Lung (tissue), 12 donors: ENCODE results near the gene MAP1LC3B. TPM values are rescaled to one million over a fixed set of nuclear protein-coding genes. Genes with fewer than 3 reads are reported as not detected.

Experiments
- ATAC-seq: fragments of 200-7000 bp; cut with Tn5 transposase; one replicate; pipeline ENCODE4 v1.9.1; 2020; ENCODE audit warnings: moderate number of reproducible peaks; ENCODE audit not compliant: insufficient read depth, low FRiP score
- DNase-seq, 3 donors: peaks; one replicate each; pipeline ENCODE4 v3.0.0-alpha.2; 2013 to 2017
- H3K27ac ChIP-seq, 2 donors: one replicate each; pipeline ENCODE4 v1.5.1; 2013; ENCODE audit warnings: mild to moderate bottlenecking in 2 of 2, moderate library complexity in 2 of 2, control low read depth in 1 of 2, inconsistent platforms in 1 of 2, low read depth in 1 of 2, low read length in 1 of 2
- H3K27me3 ChIP-seq, 3 donors: one replicate each; pipeline ENCODE4 v1.5.1; 2013; ENCODE audit warnings: low read length in 2 of 3; ENCODE audit not compliant: control insufficient read depth in 3 of 3, insufficient read depth in 3 of 3
- H3K36me3 ChIP-seq, 4 donors: one replicate each; pipeline ENCODE4 v1.5.1; 2013; ENCODE audit warnings: low read length in 4 of 4, mild to moderate bottlenecking in 1 of 4, moderate library complexity in 1 of 4; ENCODE audit not compliant: control insufficient read depth in 4 of 4, insufficient read depth in 4 of 4
- H3K4me1 ChIP-seq, 5 donors: one replicate each; pipeline ENCODE4 v1.5.1; 2013; ENCODE audit warnings: low read length in 5 of 5, mild to moderate bottlenecking in 2 of 5, moderate library complexity in 1 of 5; ENCODE audit not compliant: control insufficient read depth in 5 of 5, insufficient read depth in 5 of 5
- H3K4me3 ChIP-seq: one replicate; pipeline ENCODE4 v1.5.1; 2013; ENCODE audit warnings: mild to moderate bottlenecking, control low read depth, moderate library complexity
- H3K9ac ChIP-seq, 2 donors: one replicate each; pipeline ENCODE4 v1.5.1; 2013; ENCODE audit warnings: low read length in 2 of 2, control low read depth in 1 of 2; ENCODE audit not compliant: insufficient read depth in 1 of 2
- H3K9me3 ChIP-seq, 4 donors: one replicate each; pipeline ENCODE4 v1.5.1; 2013; ENCODE audit warnings: low read length in 3 of 4, mild to moderate bottlenecking in 1 of 4, moderate library complexity in 1 of 4; ENCODE audit not compliant: control insufficient read depth in 4 of 4, insufficient read depth in 3 of 4
- WGBS, 2 donors: extraction: QIAGEN DNeasy Blood & Tissue Kit; methylation state at CpG; one replicate each; pipeline ENCODE4 v1.1.7; 2013; 5-methylcytosine and 5-hydroxymethylcytosine counted together
- polyA plus RNA-seq, 2 donors: library from polyadenylated mRNA; stranded (reverse); fragments of 200-250 nt; gene quantifications; one replicate each; pipeline ENCODE4 v1.2.1, GENCODE V29; 2013
- total RNA-seq, 2 donors: library from RNA; depleted of rRNA in 1 of 2; stranded (reverse); fragments of >200 nt in 1 of 2; gene quantifications; one replicate each; pipeline ENCODE4 v1.2.1, GENCODE V29; 2014 to 2021
- TF ChIP-seq, protein P1 (sequence below): IDR thresholded peaks from 2 replicates; pipeline ENCODE4 v1.5.1; 2012; ENCODE audit warnings: mild to moderate bottlenecking; ENCODE audit errors: control extremely low read depth, extremely low read depth
- donor health status: control.
- donor health status: control.
- donor health status: Bipolar disorder and iron deficiency.
- donor health status: healthy.
- donor health status: DM: yes; HTN: yes; CAD: no.

Gene MAP1LC3B
- total and polyA plus RNA-seq, 4 donors: 43.3 to 62.2 (median 47.7) TPM

DNA sequence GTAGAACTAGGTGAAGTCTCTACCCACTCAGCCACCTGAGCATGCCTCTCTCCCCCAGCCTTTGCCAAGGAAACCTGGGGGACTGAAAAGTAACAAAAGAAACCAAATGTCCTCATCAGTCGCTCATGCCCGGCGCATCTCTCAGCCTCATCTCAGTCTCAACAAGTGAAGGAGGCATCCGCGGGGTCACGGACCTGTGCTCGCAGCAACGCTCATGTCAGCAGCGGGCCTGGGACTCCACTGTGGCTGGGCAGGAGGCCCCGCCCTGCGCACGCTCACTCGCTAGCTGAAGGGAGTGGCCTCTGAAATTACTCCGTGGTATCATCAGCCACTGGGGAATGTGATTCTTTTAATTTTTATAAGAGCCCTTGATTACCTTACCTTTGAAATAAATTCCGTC is 31.3 kb downstream of the MAP1LC3B start:
- Histone ChIP-seq H3K4me1 (no peaks in the 10 kb centered on the region), H3K4me3 (no peak overlapping the region), H3K36me3 (peaks cover under 1 to 36% (median 26%) of the 10 kb centered on the region in 4 donors), H3K9me3 (no peaks in the 10 kb centered on the region), H3K27ac (no peak overlapping the region), H3K27me3 (no peaks in the 10 kb centered on the region), H3K9ac (no peak overlapping the region)
- TF ChIP-seq, protein P1, sequence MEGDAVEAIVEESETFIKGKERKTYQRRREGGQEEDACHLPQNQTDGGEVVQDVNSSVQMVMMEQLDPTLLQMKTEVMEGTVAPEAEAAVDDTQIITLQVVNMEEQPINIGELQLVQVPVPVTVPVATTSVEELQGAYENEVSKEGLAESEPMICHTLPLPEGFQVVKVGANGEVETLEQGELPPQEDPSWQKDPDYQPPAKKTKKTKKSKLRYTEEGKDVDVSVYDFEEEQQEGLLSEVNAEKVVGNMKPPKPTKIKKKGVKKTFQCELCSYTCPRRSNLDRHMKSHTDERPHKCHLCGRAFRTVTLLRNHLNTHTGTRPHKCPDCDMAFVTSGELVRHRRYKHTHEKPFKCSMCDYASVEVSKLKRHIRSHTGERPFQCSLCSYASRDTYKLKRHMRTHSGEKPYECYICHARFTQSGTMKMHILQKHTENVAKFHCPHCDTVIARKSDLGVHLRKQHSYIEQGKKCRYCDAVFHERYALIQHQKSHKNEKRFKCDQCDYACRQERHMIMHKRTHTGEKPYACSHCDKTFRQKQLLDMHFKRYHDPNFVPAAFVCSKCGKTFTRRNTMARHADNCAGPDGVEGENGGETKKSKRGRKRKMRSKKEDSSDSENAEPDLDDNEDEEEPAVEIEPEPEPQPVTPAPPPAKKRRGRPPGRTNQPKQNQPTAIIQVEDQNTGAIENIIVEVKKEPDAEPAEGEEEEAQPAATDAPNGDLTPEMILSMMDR: no peak
- ATAC-seq (no peak), DNase-seq (no peak)
- 95 to 96% methylated on average over 15 of the region's 15 CpGs for WGBS, 2 donors

DNA sequence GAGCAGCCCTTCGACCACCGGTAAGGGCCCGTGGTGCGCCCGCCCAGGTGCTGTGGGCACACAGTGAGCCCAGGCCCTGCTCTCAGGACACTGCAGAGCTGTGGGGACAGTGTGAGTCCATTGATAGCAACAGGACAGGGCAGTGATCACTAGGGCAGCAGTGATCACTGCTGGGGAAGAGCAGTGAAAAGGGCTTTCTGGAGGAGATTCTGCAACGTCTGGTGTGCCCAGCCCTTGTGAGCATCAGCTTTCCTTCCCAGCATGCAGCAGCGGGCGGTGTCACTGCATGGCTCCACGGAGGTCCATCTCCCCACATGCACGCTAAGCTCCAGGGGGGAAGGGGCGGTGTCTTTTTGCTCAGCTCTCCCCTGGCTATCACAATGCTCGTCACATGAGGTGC is 32.1 kb downstream of the MAP1LC3B start:
- ATAC-seq (no peak), DNase-seq (no peak)
- TF ChIP-seq, protein P1: no peak
- no peak overlapping the region for H3K9ac ChIP-seq
- no peaks in the 10 kb centered on the region for H3K27me3 ChIP-seq
- H3K36me3 ChIP-seq: peaks cover 0 to 37% (median 26%) of the 10 kb centered on the region in 4 donors
- no peaks in the 10 kb centered on the region for H3K4me1 ChIP-seq
- 84 to 88% methylated on average over 12 of the region's 12 CpGs for WGBS, 2 donors
- no peak overlapping the region for H3K4me3 ChIP-seq
- H3K9me3 ChIP-seq: no peaks in the 10 kb centered on the region
- H3K27ac ChIP-seq: no peak overlapping the region

DNA sequence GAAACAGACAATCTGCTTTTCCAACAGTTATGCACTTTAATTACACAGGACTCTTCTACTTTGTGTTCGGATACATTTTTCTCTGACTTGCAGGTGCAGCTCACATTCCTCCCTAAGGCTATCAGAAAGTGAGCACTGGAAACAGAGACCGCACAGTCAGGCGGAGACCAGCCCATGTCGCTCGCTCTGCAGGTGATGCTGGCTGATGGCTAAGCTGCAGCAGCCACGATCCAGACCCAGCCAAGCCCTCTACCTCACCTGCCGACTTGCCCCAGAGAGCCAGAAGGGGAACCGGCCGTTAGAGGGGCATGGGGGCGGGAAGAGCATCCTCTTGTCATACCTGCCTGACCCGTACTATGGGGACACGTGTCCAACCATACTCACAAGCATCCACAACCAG is 33.8 kb downstream of the MAP1LC3B start:
- no peaks in the 10 kb centered on the region for H3K27me3 ChIP-seq
- H3K27ac ChIP-seq: no peak overlapping the region
- TF ChIP-seq, protein P1: no peak
- H3K36me3 ChIP-seq: peaks cover 0 to 26% (median 21%) of the 10 kb centered on the region in 4 donors
- no peak for ATAC-seq
- no peaks in the 10 kb centered on the region for H3K4me1 ChIP-seq
- H3K4me3 ChIP-seq: no peak overlapping the region
- DNase-seq: no peak
- H3K9me3 ChIP-seq: no peaks in the 10 kb centered on the region
- 91 to 95% methylated on average over 12 of the region's 12 CpGs for WGBS, 2 donors
- no peak overlapping the region for H3K9ac ChIP-seq
